Measurements from ENCODE around the gene TNRC18.

- TF ChIP-seq POU5F1 (IDR thresholded peaks at IDR 0.05; ENCODE audit: borderline replicate concordance, low read depth, low read length, partially characterized antibody) (no peak), POLR2H (tag; IDR thresholded peaks at IDR 0.05; ENCODE audit: low read depth) (no peak), DEAF1 (CRISPR knock-in tag; IDR thresholded peaks at IDR 0.05) (no peak), ZBTB34 (CRISPR knock-in tag; IDR thresholded peaks at IDR 0.05) (no peak)
Measured at GRCh38 chr7:5452470-5452899, 28.9 kb upstream of the TNRC18 start.
